Activated CD4-positive, CD25-positive, alpha-beta regulatory T cell treated with anti-CD3 and anti-CD28 coated beads, Interleukin-2, amount 50 U/mL, for 72 hours (primary cell): ENCODE data around the gene ARSB.
"Not testable (repeated sequence)": the region's sequence is repeated elsewhere in the genome, so short reads cannot be mapped to it uniquely, and the experiment has no call there.

Source experiments
- DNase-seq: peaks from one replicate; pipeline ENCODE4 v3.0.0; 2021

ARSB gene

DNA sequence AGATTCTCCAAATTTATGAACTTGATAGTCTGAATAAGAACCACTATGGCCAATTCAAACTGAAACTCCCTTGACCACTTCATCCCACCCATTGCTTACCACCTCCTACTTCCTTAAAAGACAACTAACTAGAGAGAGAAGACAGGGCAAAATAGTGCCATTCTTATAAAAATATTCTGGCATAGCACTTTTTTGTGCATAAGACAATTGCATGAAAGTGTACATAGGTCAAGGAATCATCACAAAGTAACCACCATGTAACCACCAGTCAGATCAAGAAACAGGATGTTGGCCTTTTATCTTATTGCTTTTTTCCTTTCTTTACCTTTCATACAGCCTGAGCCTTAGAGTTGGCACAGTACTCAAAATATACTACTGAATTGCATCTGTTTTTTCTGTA is 8.1 kb upstream of the ARSB start:
- no peak for DNase-seq

GRCh38 chr5:78992146-78992545 is 7.0 kb upstream of the ARSB start:
- no peak for DNase-seq

- DNase-seq: no peak
Measured at GRCh38 chr5:78989080-78989479, 4.0 kb upstream of the ARSB start.

- DNase-seq: peak; percentile 54
Measured at GRCh38 chr5:78985725-78986223, 664 bp upstream of the ARSB start.

- DNase-seq: peak; percentile 78
Measured at GRCh38 chr5:78984439-78985115, 533 bp downstream of the ARSB start.

- DNase-seq: no peak
Measured at GRCh38 chr5:78983601-78984438, 1.3 kb downstream of the ARSB start.

- DNase-seq: not testable (repeated sequence)
Measured at GRCh38 chr5:78983194-78983593, 1.9 kb downstream of the ARSB start.

DNA sequence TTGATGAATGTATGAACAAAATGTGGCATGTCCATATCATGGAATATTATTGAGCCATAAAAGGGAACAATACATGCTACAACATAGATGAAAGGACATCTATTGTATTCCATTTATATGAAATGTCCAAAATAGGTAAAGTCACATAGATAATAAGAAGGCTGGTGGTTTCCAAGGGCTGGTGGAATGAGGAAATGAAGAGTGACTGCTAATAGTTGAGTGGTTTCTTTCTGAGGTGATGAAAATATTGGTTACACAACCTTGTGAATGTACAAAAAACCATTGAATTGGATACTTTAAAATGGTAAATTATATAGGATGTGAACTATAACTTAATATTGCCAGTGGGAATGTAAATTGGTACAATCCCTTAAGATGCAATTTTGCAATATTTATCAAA is 5.2 kb downstream of the ARSB start:
- DNase-seq: no peak

DNA sequence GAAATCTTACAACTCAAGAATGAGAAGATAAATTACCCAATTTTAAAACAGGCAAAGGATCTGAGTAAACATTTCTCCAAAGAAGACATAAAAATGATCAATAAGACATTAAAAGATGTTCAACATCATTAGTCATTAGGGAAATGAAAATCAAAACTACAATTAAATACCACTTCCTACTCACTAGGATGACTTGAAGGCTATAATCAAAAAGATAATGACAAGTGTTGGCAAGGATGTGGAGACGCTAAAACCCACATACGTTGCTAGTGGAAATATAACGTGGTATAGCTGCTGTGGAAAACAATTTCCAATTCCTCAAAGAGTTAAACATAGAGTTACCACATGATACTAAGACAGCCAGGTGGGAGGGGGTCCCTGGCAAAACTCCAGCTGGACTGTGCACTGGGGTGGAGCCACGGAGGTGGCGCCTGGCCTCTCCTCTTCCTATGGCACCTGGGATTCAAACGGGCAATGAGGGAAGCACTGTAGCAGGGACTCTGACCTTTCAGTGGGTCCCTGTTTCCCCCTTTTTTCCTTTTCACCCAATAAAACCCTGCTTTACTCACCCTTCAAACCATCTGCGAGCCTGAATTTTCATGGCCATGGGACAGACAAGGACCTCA is 5.9 kb downstream of the ARSB start:
- no peak for DNase-seq

- DNase-seq: no peak
Measured at GRCh38 chr5:78975035-78975434, 10.1 kb downstream of the ARSB start.

DNA sequence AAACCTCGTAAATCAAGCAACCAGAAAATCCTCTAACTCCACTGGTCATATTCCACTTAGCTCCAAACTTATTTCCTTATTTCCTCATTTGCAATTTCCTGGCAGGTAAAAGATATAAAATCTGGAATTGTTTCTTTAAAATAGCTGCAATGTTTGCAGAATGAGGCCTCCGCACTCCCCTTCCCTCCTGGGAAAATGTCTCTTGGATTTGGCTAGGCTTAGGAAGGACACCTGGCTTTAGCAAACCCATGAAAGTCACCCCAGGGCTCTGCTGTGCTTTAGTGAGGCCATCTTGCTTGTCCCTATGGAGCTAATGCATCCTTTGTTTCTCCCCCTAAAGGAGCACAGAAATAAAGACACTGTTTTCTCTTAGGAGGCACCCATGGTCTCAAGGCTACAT is 10.5 kb downstream of the ARSB start:
- DNase-seq: no peak

GRCh38 chr5:78974011-78974410 is 11.1 kb downstream of the ARSB start:
- no peak for DNase-seq

GRCh38 chr5:78972654-78973428 is 12.3 kb downstream of the ARSB start:
- no peak for DNase-seq

- DNase-seq: no peak
Measured at GRCh38 chr5:78971998-78972397, 13.1 kb downstream of the ARSB start.

DNA sequence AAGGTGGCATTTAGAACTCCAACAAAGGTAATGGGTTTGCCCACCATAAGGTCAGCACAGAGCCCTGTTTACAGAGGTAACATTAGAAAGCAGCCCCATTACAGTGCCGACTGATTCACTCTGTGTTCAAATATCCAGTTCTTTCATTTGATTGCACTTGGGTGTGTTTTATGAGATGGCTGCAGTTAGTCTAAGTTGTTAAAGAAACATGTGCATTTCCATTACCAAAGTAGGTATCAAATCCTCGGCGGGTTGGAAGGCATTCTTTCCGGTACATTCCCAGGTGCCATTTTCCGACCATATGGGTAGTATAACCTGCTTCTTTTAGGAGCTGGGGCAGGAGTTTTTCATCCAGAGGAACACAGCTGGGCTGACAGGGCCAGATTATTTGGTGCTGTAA is 16.3 kb downstream of the ARSB start:
- DNase-seq: no peak

GRCh38 chr5:78964889-78965288 is 20.2 kb downstream of the ARSB start:
- DNase-seq: no peak

GRCh38 chr5:78961743-78962142 is 23.4 kb downstream of the ARSB start:
- DNase-seq: no peak

- no peak for DNase-seq
Measured at GRCh38 chr5:78959767-78960166, 25.3 kb downstream of the ARSB start.

- no peak for DNase-seq
Measured at GRCh38 chr5:78958672-78959445, 26.3 kb downstream of the ARSB start.

GRCh38 chr5:78956901-78957300 is 28.2 kb downstream of the ARSB start:
- DNase-seq: no peak

- DNase-seq: no peak
Measured at GRCh38 chr5:78953092-78953800, 31.9 kb downstream of the ARSB start.

- no peak for DNase-seq
Measured at GRCh38 chr5:78930721-78931120, 54.4 kb downstream of the ARSB start.
